ENCODE results near the gene BTBD9. TPM values are rescaled to one million over a fixed set of nuclear protein-coding genes. Genes with fewer than 3 reads are reported as not detected.
A peak's percentile ranks its signal among the peaks of the same experiment; 100 is the strongest.

The BTBD9 gene
- total RNA-seq, 1 donor from 2014 or later = 23.0 TPM

- TF ChIP-seq CTCF (IDR thresholded peaks at IDR 0.05; ENCODE audit: unreplicated experiment) = no peak
- Mint-ChIP-seq H3K4me3 (no peak overlapping the region), H3K9me3 (peaks cover 30% of the 10 kb centered on the region), H3K36me3 (peaks cover 24% of the 10 kb centered on the region), H3K4me1 (peaks cover 1% of the 10 kb centered on the region), H3K27me3 (ENCODE audit: low read depth) (no peaks in the 10 kb centered on the region), H3K27ac (no peak overlapping the region)
- DNase-seq (ENCODE audit: low spot score in 2 of 2, unreplicated experiment in 2 of 2) = no peak
Measured at GRCh38 chr6:38524436-38525145, 115.1 kb downstream of the BTBD9 start.

GRCh38 chr6:38522322-38522721 is 117.4 kb downstream of the BTBD9 start:
- H3K36me3 Mint-ChIP-seq = peaks cover 11% of the 10 kb centered on the region

GRCh38 chr6:38518511-38519304 is 121.0 kb downstream of the BTBD9 start:
- no peak for DNase-seq (ENCODE audit: low spot score in 2 of 2, unreplicated experiment in 2 of 2)
- no peak for TF ChIP-seq CTCF (IDR thresholded peaks at IDR 0.05; ENCODE audit: unreplicated experiment)
- Mint-ChIP-seq H3K36me3 (no peaks in the 10 kb centered on the region), H3K27ac (no peak overlapping the region), H3K9me3 (no peaks in the 10 kb centered on the region), H3K27me3 (ENCODE audit: low read depth) (no peaks in the 10 kb centered on the region), H3K4me3 (no peak overlapping the region), H3K4me1 (peaks cover 44% of the 10 kb centered on the region)

More at GRCh38 chr6:38522322-38522721, 117.4 kb downstream of the BTBD9 start:
- Mint-ChIP-seq H3K9me3 (peaks cover 14% of the 10 kb centered on the region), H3K27ac (peak overlapping the region; percentile 32), H3K4me1 (peaks cover 12% of the 10 kb centered on the region), H3K4me3 (no peak overlapping the region), H3K27me3 (ENCODE audit: low read depth) (no peaks in the 10 kb centered on the region)
- TF ChIP-seq CTCF (IDR thresholded peaks at IDR 0.05; ENCODE audit: unreplicated experiment) = no peak
- no peak for DNase-seq (ENCODE audit: low spot score in 2 of 2, unreplicated experiment in 2 of 2)

DNA sequence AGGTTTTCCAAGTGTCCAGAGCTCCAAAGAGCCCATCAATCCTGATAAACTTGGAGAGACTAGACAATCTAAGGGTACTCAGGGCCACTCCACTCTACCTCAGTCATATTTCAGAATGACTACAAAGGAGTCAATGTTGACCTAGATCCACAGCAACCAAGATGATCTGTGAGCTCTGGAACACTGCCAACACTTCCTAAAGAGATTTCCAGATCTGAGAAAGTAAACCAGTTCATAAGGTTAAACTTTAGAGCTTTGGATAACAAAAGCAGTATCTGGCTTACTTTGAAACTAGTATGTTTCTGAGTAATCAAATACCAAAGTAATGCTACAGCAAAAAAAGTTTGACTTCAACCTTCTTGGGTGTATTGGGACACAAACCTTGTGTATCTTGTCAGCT is 122.7 kb downstream of the BTBD9 start:
- H3K9me3 Mint-ChIP-seq = no peaks in the 10 kb centered on the region
- no peaks in the 10 kb centered on the region for H3K36me3 Mint-ChIP-seq
- DNase-seq (ENCODE audit: low spot score in 2 of 2, unreplicated experiment in 2 of 2) = no peak
- no peaks in the 10 kb centered on the region for H3K27me3 Mint-ChIP-seq (ENCODE audit: low read depth)
- no peak for TF ChIP-seq CTCF (IDR thresholded peaks at IDR 0.05; ENCODE audit: unreplicated experiment)
- peaks cover 53% of the 10 kb centered on the region for H3K4me1 Mint-ChIP-seq
- H3K4me3 Mint-ChIP-seq = no peak overlapping the region
- H3K27ac Mint-ChIP-seq = peak overlapping the region; percentile 76

DNA sequence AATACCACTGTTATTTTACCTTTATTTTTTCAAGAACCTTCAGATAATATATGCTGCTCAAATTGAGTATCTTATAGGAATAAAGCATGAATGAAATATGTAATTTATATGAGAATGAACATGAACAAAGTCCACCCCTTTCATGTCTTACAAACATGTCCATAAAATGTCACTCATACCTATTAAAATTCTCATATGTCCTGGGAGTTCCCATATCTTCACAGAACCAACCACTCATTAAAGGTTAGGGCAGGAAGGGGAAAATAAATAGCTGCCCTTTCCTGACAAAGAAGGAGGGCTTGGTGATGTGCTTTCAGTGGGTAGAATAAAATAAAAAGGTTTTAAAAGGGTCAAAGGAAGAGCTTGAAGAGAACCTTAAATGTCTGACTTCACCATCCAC is 125.3 kb downstream of the BTBD9 start:
- no peak overlapping the region for H3K4me3 Mint-ChIP-seq
- TF ChIP-seq CTCF (IDR thresholded peaks at IDR 0.05; ENCODE audit: unreplicated experiment) = no peak
- H3K9me3 Mint-ChIP-seq = no peaks in the 10 kb centered on the region
- DNase-seq (ENCODE audit: low spot score in 2 of 2, unreplicated experiment in 2 of 2) = no peak
- H3K27me3 Mint-ChIP-seq (ENCODE audit: low read depth) = no peaks in the 10 kb centered on the region
- H3K4me1 Mint-ChIP-seq = peaks cover 52% of the 10 kb centered on the region
- peak overlapping the region; percentile 76 for H3K27ac Mint-ChIP-seq
- H3K36me3 Mint-ChIP-seq = no peaks in the 10 kb centered on the region

All from mesothelial cell of epicardium (in vitro differentiated cells).